Endothelial cell of umbilical vein (primary cell): ENCODE results near the gene RTF2. TPM values are rescaled to one million over a fixed set of nuclear protein-coding genes. Genes with fewer than 3 reads are reported as not detected.
"Not testable (repeated sequence)": the region's sequence is repeated elsewhere in the genome, so short reads cannot be mapped to it uniquely, and the experiment has no call there.

Experiments used
- BruUV-seq: library from RNA; stranded (reverse); fragments of 400-500 nt; replicated peaks from 2 replicates; lab custom pipeline; 2021; lab: Mats Ljungman, UMichigan
- CTCF ChIA-PET: fragments of 300-600, 350-600 bp; sonication (Branson Sonifier 250); formaldehyde crosslinking; loops from one replicate; lab custom pipeline; 2021; ENCODE audit warnings: antibody characterized with exemption, inconsistent platforms; lab: Charles Lee
- POLR2A ChIA-PET: fragments of 300-600, 350-600 bp; sonication (Branson Sonifier 250); formaldehyde crosslinking; loops from one replicate; lab custom pipeline; 2021; ENCODE audit warnings: antibody characterized with exemption, inconsistent platforms; lab: Charles Lee
- DNase-seq: peaks from one replicate; pipeline ENCODE4 v3.0.0-alpha.2; 2011; ENCODE audit warnings: low read depth, low spot score
- FAIRE-seq: peaks from 2 replicates; lab custom pipeline; 2011; peaks lifted over from hg19 to GRCh38; lab: Jason Lieb, UNC
- H2AFZ ChIP-seq: 2 replicates; pipeline ENCODE4 v1.6.0; 2012; ENCODE audit warnings: low read depth, low read length, control low read depth, inconsistent platforms
- H3K27ac ChIP-seq: 2 replicates; pipeline ENCODE4 v1.5.1; 2011; ENCODE audit warnings: low read depth, mild to moderate bottlenecking, control low read depth, low read length, moderate library complexity; ENCODE audit not compliant: insufficient read depth
- H3K27me3 ChIP-seq, 2 experiments: 2 replicates each; pipeline versions ENCODE4 v1.6.0 to v1.6.1; 2011; ENCODE audit warnings: low read length in 2 of 2, mixed read lengths in 1 of 2; ENCODE audit not compliant: control insufficient read depth in 2 of 2, insufficient read depth in 2 of 2
- H3K36me3 ChIP-seq, 2 experiments: 2 replicates in 1 of 2; 3 replicates in 1 of 2; pipeline ENCODE4 v1.5.1; 2011; ENCODE audit warnings: low read length in 2 of 2, mild to moderate bottlenecking in 1 of 2, moderate library complexity in 1 of 2; ENCODE audit not compliant: control insufficient read depth in 2 of 2, insufficient read depth in 2 of 2; ENCODE audit errors: extremely low read depth in 1 of 2
- H3K4me1 ChIP-seq: 3 replicates; pipeline ENCODE4 v1.5.1; 2011; ENCODE audit warnings: mild to moderate bottlenecking, low read length; ENCODE audit not compliant: control insufficient read depth, insufficient read depth; ENCODE audit errors: extremely low read depth
- H3K4me2 ChIP-seq: 2 replicates; pipeline ENCODE4 v1.6.1; 2011; ENCODE audit warnings: low read length, control low read depth, mixed read lengths; ENCODE audit not compliant: insufficient read depth
- H3K4me3 ChIP-seq, 3 experiments: fragments of 200-600 bp in 1 of 3; sonication (generic), shearing (Covaris generic) in 1 of 3; replicated peaks in 1 of 3; 2 replicates each; pipeline ENCODE4 v1.5.1; 2011 to 2016; ENCODE audit warnings: control low read depth in 3 of 3, low read length in 3 of 3, mild to moderate bottlenecking in 2 of 3, inconsistent platforms in 1 of 3, low read depth in 1 of 3, moderate library complexity in 1 of 3; ENCODE audit not compliant: insufficient read depth in 1 of 3
- H3K79me2 ChIP-seq: 2 replicates; pipeline ENCODE4 v1.6.0; 2012; ENCODE audit warnings: low read length, inconsistent platforms; ENCODE audit not compliant: control insufficient read depth, insufficient read depth
- H3K9ac ChIP-seq: replicated peaks from 2 replicates; pipeline ENCODE3; 2011; ENCODE audit warnings: low read length, control low read depth; ENCODE audit not compliant: insufficient read depth; ENCODE audit errors: extremely low read depth
- H3K9me1 ChIP-seq: replicated peaks from 3 replicates; pipeline ENCODE4 v1.6.0; 2011; ENCODE audit warnings: mild to moderate bottlenecking, low read length; ENCODE audit not compliant: control insufficient read depth, insufficient read depth; ENCODE audit errors: extremely low read depth
- H3K9me3 ChIP-seq: replicated peaks from 2 replicates; pipeline ENCODE4 v1.5.1; 2012; ENCODE audit warnings: low read length, inconsistent platforms; ENCODE audit not compliant: control insufficient read depth, insufficient read depth
- H4K20me1 ChIP-seq: replicated peaks from 2 replicates; pipeline ENCODE3; 2011; ENCODE audit warnings: mild to moderate bottlenecking, low read length; ENCODE audit not compliant: control insufficient read depth, insufficient read depth; ENCODE audit errors: extremely low read depth
- CTCF ChIP-seq, 2 donors: IDR thresholded peaks; 1 replicate in 1 of 2; 2 replicates in 1 of 2; pipeline ENCODE4 v1.5.1; 2011; ENCODE audit warnings: low read length in 2 of 2, mild to moderate bottlenecking in 2 of 2, moderate library complexity in 2 of 2, control low read depth in 1 of 2, inconsistent platforms in 1 of 2, low read depth in 1 of 2; ENCODE audit not compliant: insufficient read depth in 1 of 2; ENCODE audit errors: extremely low read depth in 1 of 2
- EZH2 ChIP-seq: IDR thresholded peaks from 2 replicates; pipeline ENCODE4 v1.6.1; 2012; ENCODE audit warnings: borderline replicate concordance, low read depth, mild to moderate bottlenecking, moderate library complexity, low read length, inconsistent platforms; ENCODE audit not compliant: severe bottlenecking
- FOS ChIP-seq: IDR thresholded peaks from 2 replicates; pipeline ENCODE4 v1.6.1; 2011; ENCODE audit warnings: mild to moderate bottlenecking, low read length, moderate library complexity, borderline replicate concordance; ENCODE audit not compliant: insufficient read depth
- GATA2 ChIP-seq: IDR thresholded peaks from 2 replicates; pipeline ENCODE4 v1.7.0; 2011; ENCODE audit warnings: low read depth, mild to moderate bottlenecking, moderate library complexity, mixed read lengths, low read length; ENCODE audit not compliant: insufficient read length, insufficient read depth
- JUN ChIP-seq: IDR thresholded peaks from 2 replicates; pipeline ENCODE4 v1.6.1; 2011; ENCODE audit warnings: borderline replicate concordance, low read depth; ENCODE audit not compliant: insufficient read length, insufficient read depth
- MAX ChIP-seq: IDR thresholded peaks from 2 replicates; pipeline ENCODE4 v1.6.1; 2011; ENCODE audit not compliant: insufficient read depth, insufficient read length
- MYC ChIP-seq: IDR thresholded peaks from one replicate; pipeline ENCODE4 v1.6.1; 2011; ENCODE audit warnings: mild to moderate bottlenecking, low read depth, low read length
- POLR2A ChIP-seq: IDR thresholded peaks from 2 replicates; pipeline ENCODE4 v1.6.1; 2012; ENCODE audit warnings: low read depth, mild to moderate bottlenecking, control low read depth, low read length
- POLR2AphosphoS5 ChIP-seq: IDR thresholded peaks from 2 replicates; pipeline ENCODE4 v1.6.1; 2012; ENCODE audit warnings: low read depth, mild to moderate bottlenecking, control low read depth, low read length, moderate library complexity; ENCODE audit not compliant: insufficient read depth
- dilution Hi-C: fragments of 300-500 bp; cut with MboI; formaldehyde crosslinking; loops from one replicate; pipeline ENCODE4 v1.15.0; 2019; ENCODE audit warnings: low sequenced_read_pairs; ENCODE audit not compliant: extremely low pct_ligation_motif_present
- intact Hi-C: fragments of 100-400 bp; cut with micrococcal nuclease; formaldehyde crosslinking; loops from one replicate; pipeline ENCODE4 v1.10.0; 2022
- polyA plus RNA-seq, 4 experiments: library from polyadenylated mRNA; depleted of rRNA in 3 of 4; stranded (reverse) in 3 of 4; unstranded in 1 of 4; fragments of >200 nt; gene quantifications; 2 replicates each; pipeline versions ENCODE4 v1.2.1 to v1.2.3, GENCODE V29; 2011 to 2012; ENCODE audit warnings: missing spikeins in 1 of 4
- total RNA-seq: library from RNA; stranded (reverse); gene quantifications from 2 replicates; pipeline ENCODE4 v1.2.3, GENCODE V29; 2021

The RTF2 gene
- total and polyA plus RNA-seq, 2 donors (not counting 3 experiments of a cell fraction or from before 2014, with no cell fraction given): 68.8 to 84.7 TPM

- no TSS peak for BruUV-seq
- Histone ChIP-seq H3K36me3 (peaks cover 6 to 25% of the 10 kb centered on the region in 2 experiments), H3K4me1 (no peaks in the 10 kb centered on the region), H3K27ac (no peak overlapping the region), H3K4me3 (no peak overlapping the region), H3K9me1 (no peaks in the 10 kb centered on the region), H3K79me2 (no peaks in the 10 kb centered on the region), H4K20me1 (no peaks in the 10 kb centered on the region), H3K9me3 (no peaks in the 10 kb centered on the region), H3K9ac (no peak overlapping the region), H2AFZ (no peak overlapping the region), H3K4me2 (no peak overlapping the region), H3K27me3 (no peaks in the 10 kb centered on the region)
- ChIA-PET POLR2A (no interaction called here), CTCF (no interaction called here)
- dilution Hi-C loops (no loop called here), intact Hi-C loops (no loop called here)
- TF ChIP-seq POLR2A: no peak
- no peak for TF ChIP-seq MYC
- no peak for TF ChIP-seq MAX
- no peak for TF ChIP-seq CTCF (IDR thresholded peaks at IDR 0.05; ENCODE audit: extremely low read depth in 1 of 2, insufficient read depth in 1 of 2, low read depth in 1 of 2, low read length in 2 of 2)
- no peak for TF ChIP-seq EZH2
- TF ChIP-seq FOS: no peak
- TF ChIP-seq JUN: no peak
- TF ChIP-seq GATA2: no peak
- no peak for TF ChIP-seq POLR2AphosphoS5
- FAIRE-seq: no peak
- DNase-seq: no peak
Observed at GRCh38 chr20:56522311-56522710, 53.9 kb downstream of the RTF2 start.

GRCh38 chr20:56524444-56524843 is 56.0 kb downstream of the RTF2 start, which contains the start of gene FAM209A:
TSS of gene FAM209A (plus strand) at chr20:56524744. CDS start at chr20:56524809, 65 bp downstream.
- H3K36me3 ChIP-seq, H3K79me2 ChIP-seq, H2AFZ ChIP-seq, DNase-seq, intact Hi-C loops, H3K4me3 ChIP-seq, FAIRE-seq, dilution Hi-C loops, H3K9me3 ChIP-seq, H3K4me1 ChIP-seq, H3K27ac ChIP-seq, H4K20me1 ChIP-seq, H3K27me3 ChIP-seq, POLR2A ChIA-PET, H3K9ac ChIP-seq, BruUV-seq, H3K9me1 ChIP-seq, H3K4me2 ChIP-seq: not testable (repeated sequence)
- CTCF ChIA-PET: interaction anchor here (1.3 kb wide), 1 partner anchor 8 kb away, joined by 4 read pairs; no protein-coding TSS in a partner anchor
